Urothelium cell line (cell line): ENCODE measurements around the gene AHDC1.
A peak's percentile ranks its signal among the peaks of the same experiment; 100 is the strongest.
"Not testable (repeated sequence)": the region's sequence is repeated elsewhere in the genome, so short reads cannot be mapped to it uniquely, and the experiment has no call there.

Experiments
- DNase-seq: peaks from one replicate; pipeline ENCODE4 v3.0.0; 2011; ENCODE audit warnings: low spot score, mixed read lengths
- FAIRE-seq: peaks from 2 replicates; lab custom pipeline; 2011; peaks lifted over from hg19 to GRCh38; lab: Jason Lieb, UNC

Gene AHDC1

DNA sequence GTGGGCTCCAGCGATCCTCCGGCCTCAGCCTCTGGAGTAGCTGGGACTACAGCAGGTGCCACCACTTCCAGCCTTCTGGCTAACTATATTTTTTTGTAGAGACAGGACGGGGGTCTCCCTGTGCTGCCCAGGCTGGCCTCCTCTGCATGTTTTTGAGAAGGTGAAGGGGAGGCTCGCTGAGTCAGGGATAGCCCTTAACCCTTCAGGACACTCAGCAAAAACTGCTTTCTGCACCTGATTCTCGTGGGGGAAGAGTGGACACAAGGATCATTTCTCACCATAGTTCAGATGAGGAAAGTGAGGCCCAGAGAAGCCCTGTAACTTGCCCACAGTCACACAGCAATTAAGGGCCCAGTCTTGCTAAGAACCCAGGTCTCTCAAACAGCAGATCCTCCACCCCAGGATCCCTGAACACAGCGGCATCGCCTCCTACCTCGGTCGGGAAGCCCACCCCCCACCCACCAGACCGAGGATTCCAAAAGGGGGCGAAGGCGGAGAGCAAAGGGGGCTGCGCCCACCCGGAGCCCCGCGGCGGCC is 29.8 kb upstream of the AHDC1 start:
- FAIRE-seq (no peak), DNase-seq (no peak)

DNA sequence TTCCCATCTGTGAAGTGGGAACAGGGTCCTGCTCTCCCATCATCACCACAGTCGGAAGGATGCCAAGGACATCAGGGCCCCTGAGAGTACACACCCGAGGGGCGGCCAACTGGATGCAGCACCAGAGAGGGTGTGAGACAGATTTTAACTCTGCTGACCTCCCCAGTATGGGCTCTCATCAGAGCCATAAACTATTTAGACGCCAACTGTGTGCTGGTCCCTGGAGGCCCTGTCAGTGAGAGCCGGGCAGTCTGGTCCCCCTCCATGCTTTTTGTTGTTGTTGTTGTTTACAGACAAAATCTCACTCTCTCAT is 29.3 kb upstream of the AHDC1 start:
- DNase-seq (no peak), FAIRE-seq (no peak)

DNA sequence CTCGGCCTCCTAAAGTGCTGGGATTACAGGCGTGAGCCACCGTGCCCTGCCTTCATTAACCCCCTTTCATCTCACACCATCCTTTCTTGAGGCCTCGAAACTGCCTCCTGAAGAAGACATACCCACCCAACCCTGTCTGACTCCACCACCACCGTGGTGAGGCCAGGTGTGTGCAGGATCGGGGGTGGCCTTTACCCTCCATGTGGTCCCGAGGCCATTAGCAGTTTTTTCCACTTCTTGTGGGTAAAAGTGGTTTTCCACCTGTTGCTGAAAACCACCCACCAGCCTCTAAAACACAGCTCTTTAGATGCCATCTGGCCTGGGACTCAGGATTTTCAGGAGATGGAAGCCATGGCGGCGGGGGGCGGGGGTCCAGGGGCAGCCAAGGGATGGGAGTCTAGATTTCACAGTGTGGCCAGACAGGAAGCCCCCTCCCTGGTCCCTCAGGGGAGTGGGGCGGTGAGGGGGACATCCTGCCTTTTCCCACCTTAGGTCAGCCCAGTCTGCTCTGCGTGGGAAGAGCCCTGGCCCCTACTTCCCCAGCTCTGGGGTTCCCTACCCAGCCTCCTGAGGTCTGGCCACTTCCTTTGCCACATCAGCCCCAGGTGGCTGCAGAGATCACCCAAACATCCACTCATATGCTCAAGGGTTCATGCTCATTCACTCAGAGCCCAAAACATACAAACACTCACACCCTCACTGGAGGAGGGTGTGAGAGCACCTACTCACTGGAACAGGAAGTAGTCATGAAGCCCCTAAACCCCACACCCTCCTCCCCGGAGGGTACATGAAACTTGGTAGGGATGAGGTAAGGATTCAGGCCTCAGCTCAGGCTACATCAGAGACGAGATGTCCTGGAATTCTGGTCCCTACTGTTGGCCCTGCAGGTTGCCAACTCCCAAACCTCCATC is 28.7 kb upstream of the AHDC1 start:
- peak; percentile 50 for FAIRE-seq
- no peak for DNase-seq

DNA sequence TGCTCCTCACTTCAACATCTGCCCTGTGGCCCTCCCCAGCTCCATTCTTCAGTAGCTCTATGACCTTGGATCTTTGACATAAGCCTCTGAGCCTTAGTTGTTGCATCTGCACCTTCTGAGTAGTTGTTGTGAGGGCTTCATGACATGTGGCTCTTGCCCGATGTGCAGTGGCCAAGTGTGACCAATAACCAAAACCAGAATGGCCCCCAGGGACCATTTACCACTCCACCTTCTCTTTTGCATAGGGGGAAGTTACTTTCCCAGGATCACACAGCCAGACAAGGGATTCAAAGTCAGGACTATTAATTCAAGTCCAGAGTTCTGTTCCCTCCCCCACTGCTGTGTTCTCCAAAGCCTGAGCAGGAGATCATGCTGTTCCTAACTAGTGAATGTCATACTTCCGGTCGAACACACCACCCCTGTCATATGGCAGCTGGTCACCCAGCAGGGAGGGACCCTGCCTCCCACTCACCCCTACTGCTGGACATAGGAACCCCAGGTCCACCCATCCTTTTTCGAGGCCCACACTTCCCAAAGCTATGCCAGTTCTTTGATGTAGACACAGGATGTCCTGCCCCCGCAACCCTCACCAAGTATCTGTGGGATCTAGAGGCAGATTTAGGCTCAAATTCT is 27.0 kb upstream of the AHDC1 start:
- FAIRE-seq, result peak; percentile 52

DNA sequence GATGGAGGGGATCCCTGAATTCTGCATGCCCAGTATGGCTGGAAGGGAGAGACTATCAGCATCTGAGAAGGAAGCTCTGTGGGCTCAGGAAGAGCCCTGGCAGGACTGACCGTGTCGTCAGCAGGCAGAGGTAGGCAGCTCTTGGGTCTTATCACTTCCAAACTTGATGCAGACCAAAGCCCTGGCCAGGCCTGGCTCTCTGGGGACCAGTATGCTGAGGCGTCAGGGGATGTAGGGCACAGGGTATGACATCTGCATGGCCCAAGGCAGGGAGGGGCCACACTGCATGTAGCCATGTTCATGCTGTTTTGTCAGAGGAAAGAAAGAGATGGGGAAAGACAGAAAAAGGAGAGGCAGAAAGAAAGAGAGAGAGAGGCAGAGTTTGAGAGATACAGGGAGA is 24.8 kb upstream of the AHDC1 start:
- no peak for FAIRE-seq
- no peak for DNase-seq

More for the DNA sequence above, 27.0 kb upstream of the AHDC1 start:
- no peak for DNase-seq

DNA sequence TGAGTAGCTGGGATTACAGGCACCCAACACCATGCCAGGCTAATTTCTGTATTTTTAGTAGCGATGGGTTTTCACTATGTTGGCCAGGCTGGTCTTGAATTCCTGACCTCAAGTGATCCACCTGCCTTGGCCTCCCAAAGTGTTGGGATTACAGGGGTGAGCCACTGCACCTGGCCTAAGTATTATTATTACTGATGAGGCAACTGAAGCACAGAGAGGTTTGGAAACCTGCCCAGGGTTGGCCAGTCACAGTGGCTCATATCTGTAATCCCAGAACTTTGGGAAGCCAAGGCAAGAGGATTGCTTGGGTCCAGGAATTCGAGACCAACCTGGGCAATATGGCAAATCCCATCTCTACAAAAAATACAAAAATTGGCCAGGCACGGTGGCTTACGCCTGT is 23.8 kb upstream of the AHDC1 start:
- not testable (repeated sequence) for FAIRE-seq, DNase-seq

DNA sequence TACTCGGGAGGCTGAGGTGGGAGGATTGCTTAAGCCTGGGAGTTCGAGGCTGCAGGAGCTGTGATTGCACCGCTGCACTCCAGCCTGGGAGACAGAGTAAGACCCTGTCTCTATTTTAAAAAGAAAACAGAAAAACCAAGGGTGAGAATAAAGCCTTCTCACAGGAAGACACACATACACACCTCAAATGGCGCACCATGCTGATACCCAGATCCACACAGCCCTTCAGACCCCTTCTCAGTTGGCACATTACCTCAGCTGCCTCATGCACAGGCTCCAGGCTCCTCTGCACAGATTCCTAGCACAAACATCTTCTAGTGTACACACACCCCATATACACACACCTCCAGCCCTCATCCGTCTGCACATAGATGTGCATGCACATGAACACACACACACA is 23.1 kb upstream of the AHDC1 start:
- DNase-seq (no peak), FAIRE-seq (no peak)

DNA sequence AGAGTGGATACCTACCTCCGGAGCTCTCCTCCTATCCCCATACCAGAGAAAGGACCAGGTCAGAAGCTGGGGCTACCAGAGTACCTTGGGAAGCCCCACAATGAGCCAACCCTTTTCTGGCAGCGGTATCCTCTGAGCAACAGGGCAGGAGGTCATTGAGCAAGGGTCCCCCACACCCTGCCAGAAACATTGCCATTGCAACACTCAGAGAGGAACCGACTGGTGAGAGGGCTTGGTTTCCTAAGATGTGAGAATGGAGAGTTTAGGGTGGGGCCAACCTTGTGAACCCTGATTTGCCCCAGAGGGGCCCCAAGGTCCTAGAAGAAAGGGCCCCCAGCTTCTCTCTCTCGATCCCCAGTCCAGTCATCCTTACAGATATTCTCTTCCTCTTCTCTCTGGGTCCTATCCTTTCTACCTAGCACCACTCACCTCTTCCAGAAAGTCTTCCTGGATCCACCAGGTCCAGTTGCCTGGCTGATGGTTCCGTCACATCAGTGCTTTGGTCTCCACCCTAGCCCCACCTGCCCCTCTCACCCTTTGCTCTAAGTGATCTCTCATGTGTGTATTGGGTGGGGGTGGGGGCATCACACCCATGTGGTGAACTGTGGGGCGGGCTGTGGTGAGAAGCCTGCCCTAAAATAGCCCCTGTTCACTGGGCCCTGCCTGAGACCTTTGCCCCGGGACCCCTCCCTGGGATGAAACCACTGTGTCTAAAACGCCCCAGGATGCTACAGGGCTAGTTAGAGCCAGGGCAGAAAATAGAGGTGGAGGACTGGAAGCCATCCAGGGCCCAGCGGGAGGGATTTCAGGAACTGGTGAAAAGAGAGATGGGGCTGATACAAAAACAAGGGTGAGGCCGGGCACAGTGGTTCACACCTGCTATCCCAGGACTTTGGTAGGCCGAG is 22.3 kb upstream of the AHDC1 start:
- no peak for FAIRE-seq
- no peak for DNase-seq

DNA sequence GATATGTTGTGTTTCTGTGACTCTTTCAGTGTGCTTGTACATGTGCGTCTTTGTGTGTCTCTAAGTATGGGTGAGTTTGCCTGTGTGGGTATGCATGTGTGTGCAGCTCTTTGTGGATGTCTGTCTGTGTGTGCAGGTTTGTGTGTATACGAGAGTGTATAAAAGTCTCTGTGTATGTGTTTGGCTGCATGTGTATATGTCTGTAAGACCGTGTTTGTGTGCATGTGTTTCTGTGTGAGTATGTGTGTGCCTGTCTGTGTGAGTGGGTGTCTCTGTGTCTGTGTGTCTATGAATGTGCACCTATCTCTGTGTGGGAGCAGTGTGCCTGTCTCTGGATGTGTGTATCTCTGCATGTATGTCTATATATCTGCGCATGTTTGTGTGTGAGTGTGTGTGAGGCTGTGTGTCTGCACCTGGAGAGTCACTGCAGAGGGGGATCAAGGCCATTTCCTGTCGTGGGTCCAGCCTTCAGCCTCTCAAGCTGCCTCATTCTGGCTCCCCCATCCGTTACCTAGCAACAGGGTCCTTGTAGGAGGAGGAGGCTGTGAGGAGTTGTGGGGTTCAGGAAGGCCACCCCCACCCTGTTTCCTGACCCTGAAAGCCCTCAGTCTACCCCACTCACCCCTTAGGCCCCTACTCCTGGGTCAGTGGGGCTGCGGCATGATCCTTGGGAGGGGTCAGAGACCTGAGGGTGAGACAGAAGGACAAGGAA is 20.7 kb upstream of the AHDC1 start:
- FAIRE-seq, result no peak
- DNase-seq, result no peak

DNA sequence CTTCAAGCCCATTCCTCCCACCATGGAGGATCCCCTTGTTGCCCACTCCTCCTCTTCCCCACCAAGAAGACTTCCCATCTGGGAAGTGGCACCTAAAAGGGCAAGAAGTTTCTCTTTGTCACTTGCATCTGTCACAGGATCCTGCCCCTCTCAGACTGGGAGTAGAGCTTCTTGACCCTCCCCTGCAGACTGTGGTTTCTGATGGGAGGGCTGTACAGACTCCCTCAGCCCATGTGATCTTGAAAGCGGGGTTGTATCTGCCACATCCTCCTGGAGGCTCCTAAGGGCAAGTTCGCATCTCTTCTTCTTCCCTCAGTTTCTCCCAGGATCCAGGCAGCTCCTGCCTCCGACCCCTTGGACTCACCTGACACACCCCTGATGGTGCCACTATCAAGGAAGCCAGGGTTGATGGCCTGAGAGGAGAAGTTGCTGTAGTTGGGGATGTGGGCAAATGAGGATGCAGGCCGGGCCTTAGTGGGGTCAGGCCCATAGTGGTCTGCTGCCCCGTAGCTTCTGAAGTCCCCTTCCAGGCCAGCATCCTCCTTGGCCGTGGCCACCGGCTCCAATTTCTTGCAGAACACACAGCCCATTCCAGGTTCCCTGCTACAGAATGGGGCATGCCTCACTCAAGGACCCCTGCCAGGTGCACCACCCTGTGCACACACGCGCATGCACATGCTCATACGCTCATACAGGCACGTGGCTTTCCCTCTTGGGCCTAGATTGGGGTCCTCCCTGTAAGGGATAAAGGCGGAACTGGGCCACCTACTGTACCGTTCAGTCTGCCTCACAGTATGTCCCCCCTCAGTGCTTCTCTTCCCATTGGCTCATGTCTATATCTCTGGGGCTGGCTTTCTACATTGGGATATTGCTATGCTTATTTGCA is 19.6 kb upstream of the AHDC1 start:
- no peak for FAIRE-seq

DNA sequence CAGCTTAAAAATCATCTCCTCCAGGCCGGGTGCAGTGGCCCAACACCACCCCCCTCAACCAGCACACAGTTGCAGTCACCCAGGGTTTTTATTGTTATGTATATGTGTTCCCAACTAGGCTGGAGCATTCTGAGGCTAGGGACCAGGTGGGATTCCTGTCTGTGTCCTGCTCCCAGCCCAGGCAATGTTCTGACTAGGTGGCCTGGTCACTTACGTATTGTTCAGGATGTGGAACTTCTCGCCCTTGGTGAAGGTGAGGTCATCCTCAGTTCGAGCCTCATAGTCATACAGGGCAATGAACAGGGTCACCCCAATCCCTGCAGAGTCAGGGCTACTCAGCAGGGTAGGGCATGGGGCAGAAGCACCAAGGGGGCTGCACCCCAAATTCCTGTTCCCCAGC is 18.9 kb upstream of the AHDC1 start:
- no peak for DNase-seq
- no peak for FAIRE-seq

More for the DNA sequence above, 19.6 kb upstream of the AHDC1 start:
- DNase-seq, result no peak

DNA sequence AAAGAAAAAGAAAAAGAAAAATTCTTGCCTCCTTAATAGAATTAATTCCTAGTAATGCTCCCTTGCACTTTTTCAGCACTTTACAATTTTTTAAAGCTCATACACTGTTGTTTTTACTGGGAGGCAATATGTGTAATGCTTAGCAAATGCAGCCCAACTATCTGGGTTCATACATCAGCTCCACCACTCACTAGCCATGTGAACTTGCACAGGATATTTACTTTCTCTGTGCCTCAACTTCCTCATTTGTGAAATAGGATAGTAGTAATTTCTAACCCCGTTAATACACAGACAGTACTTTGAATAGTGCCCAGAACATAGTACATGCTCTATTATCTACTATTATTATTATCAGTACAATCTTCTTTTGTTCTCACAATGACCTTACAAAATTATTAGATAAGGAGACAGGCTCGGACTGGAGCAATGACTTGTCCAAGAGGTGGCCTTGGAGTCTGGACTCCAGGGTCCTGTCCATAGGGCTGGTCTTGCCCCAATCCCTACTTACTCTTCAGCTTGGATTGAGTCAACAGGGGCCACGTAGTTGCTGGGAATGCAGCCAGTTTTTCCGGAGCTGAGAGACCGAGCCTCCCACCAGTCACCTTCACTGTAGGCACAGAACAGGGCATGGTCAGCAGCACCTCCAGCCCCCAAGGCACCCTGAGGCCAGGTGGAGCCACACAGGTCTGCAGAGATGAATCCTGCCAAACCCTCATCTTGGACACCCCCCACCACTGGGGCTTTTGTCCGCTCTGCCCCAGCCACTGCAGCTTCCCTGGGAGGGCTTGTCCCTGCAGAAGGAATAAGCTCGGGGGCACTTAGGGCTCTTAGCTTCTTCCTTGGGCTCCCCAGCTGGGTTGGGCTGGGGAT is 17.3 kb upstream of the AHDC1 start:
- FAIRE-seq (no peak), DNase-seq (peak; percentile 32)

DNA sequence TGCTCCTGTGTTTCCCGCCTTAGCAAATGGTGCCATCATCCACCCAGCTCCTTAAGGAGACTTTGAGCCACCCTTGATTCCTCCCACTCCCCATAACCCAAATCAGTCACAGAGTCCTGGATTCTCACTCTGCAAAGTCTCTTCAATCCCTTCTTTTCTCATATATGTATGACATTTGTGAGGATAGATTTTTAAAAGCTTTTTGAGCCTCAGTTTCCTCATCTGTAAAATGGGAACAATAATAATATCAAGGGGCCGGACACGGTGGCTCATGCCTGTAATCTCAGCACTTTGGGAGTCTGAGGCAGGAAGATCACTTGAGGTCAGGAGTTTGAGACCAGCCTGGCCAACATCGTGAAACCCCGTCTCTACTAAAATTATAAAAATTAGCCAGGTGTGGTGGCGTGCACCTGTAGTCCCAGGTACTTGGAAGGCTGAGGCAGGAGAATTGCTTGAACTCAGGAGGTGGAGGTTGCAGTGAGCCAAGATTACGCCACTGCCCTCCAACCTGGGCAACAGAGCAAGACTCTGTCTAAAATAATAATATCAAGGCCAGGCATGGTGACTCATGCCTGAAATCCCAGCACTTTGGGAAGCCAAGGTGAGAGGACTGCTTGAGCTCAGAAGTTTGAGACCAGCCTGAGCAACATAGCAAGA is 16.0 kb upstream of the AHDC1 start:
- DNase-seq, FAIRE-seq: not testable (repeated sequence)

DNA sequence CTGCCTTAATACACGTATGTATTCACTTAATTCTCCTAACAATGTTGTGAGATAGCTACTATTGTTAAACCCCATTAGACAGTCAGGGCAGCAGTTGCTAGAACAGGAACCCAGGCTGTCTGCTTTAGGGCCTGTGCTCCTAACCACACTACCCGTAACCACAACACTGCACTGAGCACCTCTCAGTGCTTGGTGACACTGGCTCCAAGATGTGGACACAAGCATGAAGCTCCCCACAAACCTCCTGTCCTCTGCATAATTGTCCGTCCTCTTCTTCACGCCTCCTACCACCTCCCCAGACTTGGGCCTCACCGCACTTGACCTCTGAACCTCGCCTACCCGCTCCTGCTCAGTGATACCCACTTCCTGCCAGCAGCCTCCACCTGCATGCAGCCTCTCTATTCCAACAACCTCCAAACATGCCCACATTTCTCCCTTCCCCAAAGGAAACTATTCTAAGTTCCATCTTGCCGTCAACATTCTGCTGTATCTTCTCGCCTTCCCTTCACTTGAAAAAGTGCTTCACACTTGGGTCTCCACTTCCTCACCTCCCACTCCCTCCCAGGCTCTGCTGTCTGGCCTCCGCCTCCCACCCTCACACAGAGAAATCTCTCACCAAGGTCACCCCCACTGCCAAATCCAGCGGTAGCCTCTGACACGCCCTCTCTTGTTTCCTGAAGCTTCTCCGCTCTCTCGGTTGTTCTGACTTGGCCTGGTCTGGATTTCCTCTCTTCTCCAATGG is 14.6 kb upstream of the AHDC1 start:
- DNase-seq (no peak), FAIRE-seq (no peak)

DNA sequence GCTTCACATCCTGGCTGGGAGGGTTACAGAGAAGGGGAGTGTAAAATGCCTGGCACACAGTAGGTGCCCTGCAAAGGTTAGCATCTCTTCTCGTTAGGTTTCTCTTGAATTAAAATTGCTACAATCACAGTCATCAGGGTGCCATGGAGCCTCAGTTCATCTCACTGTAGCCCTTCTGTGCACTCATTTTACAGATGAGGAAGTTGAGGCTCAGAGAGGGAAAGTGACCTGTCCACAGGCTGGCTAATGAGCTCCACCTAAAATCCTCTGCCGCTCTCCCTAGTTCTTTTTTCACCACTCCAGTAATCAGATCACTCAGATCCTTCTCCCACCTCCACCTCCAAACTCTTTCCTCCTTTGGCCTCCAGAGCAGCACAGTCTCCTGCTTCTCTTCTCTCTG is 13.5 kb upstream of the AHDC1 start:
- FAIRE-seq, result no peak
- DNase-seq, result no peak

DNA sequence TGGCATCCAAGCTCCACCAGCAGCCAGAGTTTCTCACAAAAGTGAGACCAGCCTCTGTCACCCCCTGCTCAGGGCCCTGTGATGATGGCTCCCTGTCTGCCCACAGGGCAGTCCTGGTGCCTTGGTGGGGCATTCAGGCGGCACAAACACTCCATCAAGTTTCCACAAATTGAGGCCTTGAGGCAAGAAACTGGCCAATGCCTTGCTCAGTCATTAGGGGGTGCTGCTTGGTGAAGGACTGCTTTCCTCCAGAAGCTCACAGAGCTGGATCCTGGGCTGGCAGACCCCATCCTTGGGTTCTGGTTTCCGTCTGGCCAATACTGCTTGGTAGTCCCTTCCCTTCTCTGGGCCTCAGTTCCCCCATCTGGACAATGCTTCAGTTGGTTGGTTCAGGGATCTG is 12.5 kb upstream of the AHDC1 start:
- FAIRE-seq, result no peak

More for the DNA sequence above, 12.5 kb upstream of the AHDC1 start:
- DNase-seq, result no peak
